ENCODE results near the gene PDK1.
"Not testable (repeated sequence)": the region's sequence is repeated elsewhere in the genome, so short reads cannot be mapped to it uniquely, and the experiment has no call there.

Gene PDK1

GRCh38 chr2:172535119-172535518 lies 20.8 kb upstream of the PDK1 start:
- no peak for DNase-seq (ENCODE audit: low read depth)
- no peak for TF ChIP-seq CTCF (IDR thresholded peaks at IDR 0.05; ENCODE audit: insufficient read depth, low read depth, low read length, missing control alignments)
- no peak overlapping the region for H3K4me3 ChIP-seq (ENCODE audit: low read length)

GRCh38 chr2:172537851-172538250 lies 18.0 kb upstream of the PDK1 start:
- H3K4me3 ChIP-seq (ENCODE audit: low read length); DNase-seq (ENCODE audit: low read depth): not testable (repeated sequence)

- no peak for DNase-seq (ENCODE audit: low read depth)
- TF ChIP-seq CTCF (IDR thresholded peaks at IDR 0.05; ENCODE audit: insufficient read depth, low read depth, low read length, missing control alignments): no peak
- no peak overlapping the region for H3K4me3 ChIP-seq (ENCODE audit: low read length)
Measured at GRCh38 chr2:172539767-172540166, 16.1 kb upstream of the PDK1 start.

GRCh38 chr2:172540421-172540820 lies 15.5 kb upstream of the PDK1 start:
- H3K4me3 ChIP-seq (ENCODE audit: low read length): no peak overlapping the region
- no peak for TF ChIP-seq CTCF (IDR thresholded peaks at IDR 0.05; ENCODE audit: insufficient read depth, low read depth, low read length, missing control alignments)

GRCh38 chr2:172545408-172546075 lies 10.3 kb upstream of the PDK1 start:
- DNase-seq (ENCODE audit: low read depth): peak; percentile 82
- peak; percentile 22 for TF ChIP-seq CTCF (IDR thresholded peaks at IDR 0.05; ENCODE audit: insufficient read depth, low read depth, low read length, missing control alignments)

More at GRCh38 chr2:172540421-172540820, 15.5 kb upstream of the PDK1 start:
- DNase-seq (ENCODE audit: low read depth): no peak

GRCh38 chr2:172549131-172549530 lies 6.8 kb upstream of the PDK1 start:
- no peak for DNase-seq (ENCODE audit: low read depth)
- no peak for TF ChIP-seq CTCF (IDR thresholded peaks at IDR 0.05; ENCODE audit: insufficient read depth, low read depth, low read length, missing control alignments)
- no peak overlapping the region for H3K4me3 ChIP-seq (ENCODE audit: low read length)

More at GRCh38 chr2:172545408-172546075, 10.3 kb upstream of the PDK1 start:
- no peak overlapping the region for H3K4me3 ChIP-seq (ENCODE audit: low read length)

GRCh38 chr2:172549802-172550201 lies 6.1 kb upstream of the PDK1 start:
- not testable (repeated sequence) for H3K4me3 ChIP-seq (ENCODE audit: low read length); DNase-seq (ENCODE audit: low read depth)

GRCh38 chr2:172550419-172550818 lies 5.5 kb upstream of the PDK1 start:
- no peak overlapping the region for H3K4me3 ChIP-seq (ENCODE audit: low read length)
- DNase-seq (ENCODE audit: low read depth): no peak
- no peak for TF ChIP-seq CTCF (IDR thresholded peaks at IDR 0.05; ENCODE audit: insufficient read depth, low read depth, low read length, missing control alignments)
